Panc1 (cell line): ENCODE results near the gene KATNAL1.
A peak's percentile ranks its signal among the peaks of the same experiment; 100 is the strongest.

Experiments
- CTCF ChIP-seq: fragments of 450-650 bp; IDR thresholded peaks from 2 replicates; pipeline ENCODE4 v1.5.1; 2017; ENCODE audit warnings: mild to moderate bottlenecking
- POLR2AphosphoS5 ChIP-seq: IDR thresholded peaks from 2 replicates; pipeline ENCODE4 v1.6.1; 2012; ENCODE audit warnings: mild to moderate bottlenecking, low read depth, low read length, moderate library complexity
- SIN3A ChIP-seq: IDR thresholded peaks from 2 replicates; pipeline ENCODE4 v1.6.1; 2012; ENCODE audit warnings: low read depth, mild to moderate bottlenecking, low read length, moderate library complexity, borderline replicate concordance; ENCODE audit not compliant: insufficient read depth
- TF ChIP-seq, protein P1 (sequence below), 2 experiments: IDR thresholded peaks; 2 replicates each; pipeline ENCODE4 v1.6.1; 2011 to 2012; ENCODE audit warnings: low read depth in 2 of 2, control low read depth in 1 of 2, low read length in 1 of 2, mild to moderate bottlenecking in 1 of 2, moderate library complexity in 1 of 2; ENCODE audit not compliant: insufficient read depth in 1 of 2

GRCh38 chr13:30306762-30307193 is 573 bp downstream of the KATNAL1 start:
- TF ChIP-seq, protein P1, sequence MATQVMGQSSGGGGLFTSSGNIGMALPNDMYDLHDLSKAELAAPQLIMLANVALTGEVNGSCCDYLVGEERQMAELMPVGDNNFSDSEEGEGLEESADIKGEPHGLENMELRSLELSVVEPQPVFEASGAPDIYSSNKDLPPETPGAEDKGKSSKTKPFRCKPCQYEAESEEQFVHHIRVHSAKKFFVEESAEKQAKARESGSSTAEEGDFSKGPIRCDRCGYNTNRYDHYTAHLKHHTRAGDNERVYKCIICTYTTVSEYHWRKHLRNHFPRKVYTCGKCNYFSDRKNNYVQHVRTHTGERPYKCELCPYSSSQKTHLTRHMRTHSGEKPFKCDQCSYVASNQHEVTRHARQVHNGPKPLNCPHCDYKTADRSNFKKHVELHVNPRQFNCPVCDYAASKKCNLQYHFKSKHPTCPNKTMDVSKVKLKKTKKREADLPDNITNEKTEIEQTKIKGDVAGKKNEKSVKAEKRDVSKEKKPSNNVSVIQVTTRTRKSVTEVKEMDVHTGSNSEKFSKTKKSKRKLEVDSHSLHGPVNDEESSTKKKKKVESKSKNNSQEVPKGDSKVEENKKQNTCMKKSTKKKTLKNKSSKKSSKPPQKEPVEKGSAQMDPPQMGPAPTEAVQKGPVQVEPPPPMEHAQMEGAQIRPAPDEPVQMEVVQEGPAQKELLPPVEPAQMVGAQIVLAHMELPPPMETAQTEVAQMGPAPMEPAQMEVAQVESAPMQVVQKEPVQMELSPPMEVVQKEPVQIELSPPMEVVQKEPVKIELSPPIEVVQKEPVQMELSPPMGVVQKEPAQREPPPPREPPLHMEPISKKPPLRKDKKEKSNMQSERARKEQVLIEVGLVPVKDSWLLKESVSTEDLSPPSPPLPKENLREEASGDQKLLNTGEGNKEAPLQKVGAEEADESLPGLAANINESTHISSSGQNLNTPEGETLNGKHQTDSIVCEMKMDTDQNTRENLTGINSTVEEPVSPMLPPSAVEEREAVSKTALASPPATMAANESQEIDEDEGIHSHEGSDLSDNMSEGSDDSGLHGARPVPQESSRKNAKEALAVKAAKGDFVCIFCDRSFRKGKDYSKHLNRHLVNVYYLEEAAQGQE (IDR thresholded peaks at IDR 0.05; ENCODE audit: insufficient read depth in 1 of 2, low read depth in 2 of 2, low read length in 1 of 2): no peak
- TF ChIP-seq CTCF (no peak), POLR2AphosphoS5 (peak; percentile 51), SIN3A (0 out of 2 replicates have a peak, but pooled peaks have one; percentile 29)
